Left lung (tissue), 10 donors: ENCODE measurements around the gene SERTAD1. TPM values are rescaled to one million over a fixed set of nuclear protein-coding genes. Genes with fewer than 3 reads are reported as not detected.
A peak's percentile ranks its signal among the peaks of the same experiment; 100 is the strongest.

ENCODE experiments used
- ATAC-seq: fragments of 200-7000 bp; cut with Tn5 transposase; one replicate; pipeline ENCODE4 v1.9.1; 2020; ENCODE audit warnings: moderate library complexity
- DNase-seq, 4 donors: peaks; one replicate each; pipeline ENCODE4 v3.0.0-alpha.2; 2013 to 2020
- H3K27ac ChIP-seq, 2 donors: fragments of 200-600 bp; sonication (generic) in 1 of 2; one replicate each; pipeline versions ENCODE4 v1.5.0 to v1.8.0; 2020 to 2021
- H3K27me3 ChIP-seq, 2 donors: fragments of 200-600 bp; sonication (generic) in 1 of 2; one replicate each; pipeline versions ENCODE4 v1.5.0 to v1.8.0; 2020 to 2021
- H3K36me3 ChIP-seq, 2 donors: fragments of 200-600 bp; sonication (generic) in 1 of 2; one replicate each; pipeline versions ENCODE4 v1.5.0 to v1.8.0; 2020 to 2021
- H3K4me1 ChIP-seq, 2 donors: fragments of 200-600 bp; one replicate each; pipeline ENCODE4 v1.8.0; 2021
- H3K4me3 ChIP-seq, 2 donors: fragments of 200-600 bp; sonication (generic) in 1 of 2; one replicate each; pipeline versions ENCODE4 v1.5.0 to v1.8.0; 2020 to 2021; ENCODE audit warnings: mild to moderate bottlenecking in 1 of 2
- H3K9me3 ChIP-seq, 2 donors: fragments of 200-600 bp; sonication (generic) in 1 of 2; one replicate each; pipeline versions ENCODE4 v1.5.0 to v1.8.0; 2020 to 2021
- CTCF ChIP-seq, 2 donors: fragments of 200-600 bp; sonication (generic) in 1 of 2; IDR thresholded peaks; one replicate each; pipeline versions ENCODE4 v1.5.0 to v1.8.0; 2021; ENCODE audit warnings: antibody characterized with exemption in 2 of 2
- intact Hi-C, 2 donors: fragments of 100-400 bp; cut with DNase I; formaldehyde crosslinking; loops; one replicate each; pipeline versions ENCODE4 v1.11.2 to v1.14.2; 2022
- polyA plus RNA-seq, 6 donors: library from polyadenylated mRNA; unstranded; fragments of 120-200 nt; gene quantifications; one replicate each; pipeline ENCODE4 v1.2.1, GENCODE V29; 2013; ENCODE audit not compliant: insufficient read length in 6 of 6
- total RNA-seq, 2 donors: library from RNA; stranded (reverse); fragmentation: NEBNext Ultra II Directional; extraction: Animal tissue kit (Norgen Biotek cat#: 25700); gene quantifications; one replicate each; pipeline ENCODE4 v1.2.1, GENCODE V29; 2021
- donor health status: DM: no; HTN: yes; CAD: no.
- donor health status: DM: no; HTN: no; CAD: no.

SERTAD1 gene
- total and polyA plus RNA-seq, 8 donors, result 4.3 to 17.5 (median 6.9) TPM

- H3K4me1 ChIP-seq, result peaks cover 9 to 80% of the 10 kb centered on the region in 2 donors
- H3K36me3 ChIP-seq, result peaks cover 0 to 12% of the 10 kb centered on the region in 2 donors
- DNase-seq (no peak), ATAC-seq (no peak)
- H3K27ac ChIP-seq, result peak overlapping the region; percentile 73 to 74
- intact Hi-C loops, result no loop called here
- no peak for TF ChIP-seq CTCF (IDR thresholded peaks at IDR 0.05)
- H3K27me3 ChIP-seq, result no peaks in the 10 kb centered on the region
- H3K9me3 ChIP-seq, result no peaks in the 10 kb centered on the region
- no peak overlapping the region for H3K4me3 ChIP-seq
Observed at GRCh38 chr19:40417643-40417981, 8.2 kb downstream of the SERTAD1 start.

DNA sequence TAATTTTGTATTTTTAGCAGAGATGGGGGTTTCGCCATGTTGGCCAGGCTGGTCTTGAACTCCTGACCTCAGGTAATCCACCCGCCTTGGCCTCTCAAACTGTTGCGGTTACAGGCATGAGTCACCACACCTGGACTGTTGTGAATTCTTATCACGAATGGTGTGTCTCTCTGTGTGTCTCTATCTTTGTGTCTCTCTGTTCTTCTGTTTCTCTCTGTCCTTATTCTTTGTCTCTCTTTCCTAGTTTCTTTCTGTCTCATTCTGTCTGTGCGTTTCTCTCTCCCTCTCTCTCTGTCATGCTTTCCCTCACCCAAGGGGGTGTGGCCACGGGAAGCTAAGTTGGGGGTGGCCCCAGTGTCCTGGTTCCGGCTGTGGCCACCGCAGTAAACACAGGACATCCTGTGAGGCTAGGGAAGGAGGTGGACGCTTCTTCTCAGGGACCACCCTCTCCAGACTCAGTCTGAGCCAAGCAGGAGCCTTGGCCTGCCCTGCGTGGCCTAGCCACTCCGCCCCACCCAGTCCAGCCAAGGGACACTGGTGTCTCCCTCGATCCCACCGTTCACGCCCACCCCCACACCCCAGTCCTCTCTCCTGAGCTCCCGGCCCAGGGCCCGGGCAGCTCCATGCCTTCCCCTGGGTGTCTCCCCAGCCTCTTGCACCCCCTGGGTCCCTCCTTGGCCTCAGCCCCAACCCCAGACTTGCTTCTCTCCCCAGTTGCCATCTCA is 8.7 kb downstream of the SERTAD1 start:
- Histone ChIP-seq H3K4me1 (peaks cover 6 to 75% of the 10 kb centered on the region in 2 donors), H3K27ac (peak overlapping the region; percentile 73 to 74), H3K4me3 (no peak overlapping the region), H3K27me3 (no peaks in the 10 kb centered on the region), H3K9me3 (no peaks in the 10 kb centered on the region), H3K36me3 (peaks cover 0 to 7% of the 10 kb centered on the region in 2 donors)
- TF ChIP-seq CTCF (IDR thresholded peaks at IDR 0.05), result no peak
- ATAC-seq, result no peak
- DNase-seq, result peak in 2 of 4 donors; percentile 73 to 81
- intact Hi-C loops, result no loop called here

- ATAC-seq (no peak), DNase-seq (no peak)
- TF ChIP-seq CTCF (IDR thresholded peaks at IDR 0.05), result no peak
- no peaks in the 10 kb centered on the region for H3K9me3 ChIP-seq
- intact Hi-C loops, result no loop called here
- H3K4me3 ChIP-seq, result no peak overlapping the region
- peak overlapping the region in 1 of 2 donors; percentile 74 for H3K27ac ChIP-seq
- H3K27me3 ChIP-seq, result no peaks in the 10 kb centered on the region
- no peaks in the 10 kb centered on the region for H3K36me3 ChIP-seq
- peaks cover 0 to 66% of the 10 kb centered on the region in 2 donors for H3K4me1 ChIP-seq
Observed at GRCh38 chr19:40415768-40416167, 10.0 kb downstream of the SERTAD1 start.

- peaks cover 0 to 58% of the 10 kb centered on the region in 2 donors for H3K4me1 ChIP-seq
Observed at GRCh38 chr19:40414542-40415535, 11.0 kb downstream of the SERTAD1 start.

More at GRCh38 chr19:40414542-40415535, 11.0 kb downstream of the SERTAD1 start:
- Histone ChIP-seq H3K9me3 (no peaks in the 10 kb centered on the region), H3K4me3 (no peak overlapping the region), H3K27me3 (no peaks in the 10 kb centered on the region), H3K27ac (peak overlapping the region; percentile 13 to 51), H3K36me3 (no peaks in the 10 kb centered on the region)
- no peak for TF ChIP-seq CTCF (IDR thresholded peaks at IDR 0.05)
- DNase-seq (peak in 1 of 4 donors; percentile 62), ATAC-seq (no peak)
- intact Hi-C loops, result no loop called here
